Activated CD8-positive, alpha-beta memory T cell treated with anti-CD3 and anti-CD28 coated beads, Interleukin-2, amount 50 U/mL, for 48 hours (primary cell): ENCODE results near the gene LCP1.
A peak's percentile ranks its signal among the peaks of the same experiment; 100 is the strongest.
"Not testable (repeated sequence)": the region's sequence is repeated elsewhere in the genome, so short reads cannot be mapped to it uniquely, and the experiment has no call there.

Experiments used
- DNase-seq: peaks from one replicate; pipeline ENCODE4 v3.0.0-alpha.2; 2020

Gene LCP1

DNA sequence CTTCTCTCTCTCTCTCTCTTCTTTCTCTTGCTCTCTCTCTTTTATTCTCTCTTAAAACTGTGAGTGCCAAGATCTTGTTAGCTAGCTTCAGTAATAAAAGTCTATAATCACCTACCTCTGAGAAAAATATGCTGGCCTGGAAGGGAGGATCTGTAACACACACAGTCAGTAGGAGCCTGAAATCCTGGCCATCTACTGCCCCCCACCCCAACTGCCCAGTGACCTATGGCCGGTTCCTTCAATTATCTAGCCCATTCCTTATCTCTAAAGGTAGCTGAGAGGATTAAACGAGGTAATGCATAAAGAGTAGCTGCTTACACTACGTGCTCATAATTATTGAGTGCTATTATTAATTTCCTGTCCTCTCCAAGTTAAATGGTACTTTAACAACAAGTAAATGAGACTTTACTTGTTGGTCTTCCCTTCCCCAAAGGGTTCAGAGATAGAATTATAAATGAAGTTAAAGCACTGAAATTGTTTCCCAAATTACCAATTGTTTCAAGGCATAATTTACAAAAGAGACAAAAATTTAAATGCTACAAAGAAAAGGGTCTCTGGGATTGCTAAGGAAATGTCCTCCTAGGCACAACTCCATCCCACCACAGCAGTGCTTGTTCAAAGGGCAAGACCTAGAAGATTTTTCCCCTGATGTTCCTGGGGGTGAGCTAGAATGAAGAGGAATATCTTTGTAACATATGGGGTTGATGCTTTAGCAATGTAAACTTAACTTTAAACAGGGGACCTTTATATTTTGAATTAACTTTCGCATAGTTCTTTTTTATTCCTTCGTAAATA, 1.8 kb downstream of the LCP1 start:
- no peak for DNase-seq

DNA sequence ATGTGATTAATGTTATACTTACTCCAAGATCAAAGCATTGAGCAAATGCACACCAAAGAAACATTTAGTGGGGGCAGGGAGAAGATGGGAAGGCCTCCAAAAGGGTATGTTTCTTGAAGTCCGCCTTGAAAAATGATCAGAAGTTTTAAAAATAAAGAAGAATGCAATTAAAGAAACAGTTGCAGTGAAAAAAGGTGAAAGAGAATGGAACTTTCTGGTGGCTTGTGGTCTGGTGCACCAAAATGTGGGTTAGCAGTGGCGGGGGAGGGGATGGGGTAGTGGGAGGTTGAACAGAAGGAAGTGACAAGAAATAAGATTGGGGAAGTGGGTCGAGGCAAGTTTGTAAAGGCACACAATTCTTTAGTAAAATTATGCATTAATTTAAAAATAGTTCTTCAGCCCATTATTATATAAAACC, 2.5 kb downstream of the LCP1 start:
- DNase-seq: peak; percentile 80

- DNase-seq: no peak
Observed at GRCh38 chr13:46178821-46179220, 3.2 kb downstream of the LCP1 start.

GRCh38 chr13:46178143-46178542, 3.8 kb downstream of the LCP1 start:
- DNase-seq: no peak

GRCh38 chr13:46176756-46177155, 5.2 kb downstream of the LCP1 start:
- no peak for DNase-seq

DNA sequence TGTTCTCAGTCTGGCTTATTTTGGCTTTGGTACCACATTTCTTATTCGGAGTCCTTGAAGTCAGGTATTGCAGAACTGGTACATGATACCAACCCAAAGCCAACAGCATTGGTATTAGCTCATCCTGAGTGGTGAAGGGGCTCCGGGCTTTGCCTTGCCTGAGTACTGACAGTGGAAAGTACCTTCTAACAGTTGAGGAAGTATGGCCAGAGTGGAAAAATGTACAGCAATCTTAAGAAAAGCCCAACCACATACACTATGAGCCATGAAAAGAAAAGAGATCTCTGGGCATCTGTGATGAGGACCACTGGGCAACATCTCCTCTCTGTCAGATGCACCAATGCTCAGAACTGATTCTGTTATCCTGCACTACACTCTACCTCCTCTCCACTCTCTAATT, 8.3 kb downstream of the LCP1 start:
- no peak for DNase-seq

GRCh38 chr13:46172531-46172991, 9.4 kb downstream of the LCP1 start:
- no peak for DNase-seq

- no peak for DNase-seq
Observed at GRCh38 chr13:46171739-46172138, 10.2 kb downstream of the LCP1 start.

GRCh38 chr13:46171217-46171616, 10.8 kb downstream of the LCP1 start:
- no peak for DNase-seq

DNA sequence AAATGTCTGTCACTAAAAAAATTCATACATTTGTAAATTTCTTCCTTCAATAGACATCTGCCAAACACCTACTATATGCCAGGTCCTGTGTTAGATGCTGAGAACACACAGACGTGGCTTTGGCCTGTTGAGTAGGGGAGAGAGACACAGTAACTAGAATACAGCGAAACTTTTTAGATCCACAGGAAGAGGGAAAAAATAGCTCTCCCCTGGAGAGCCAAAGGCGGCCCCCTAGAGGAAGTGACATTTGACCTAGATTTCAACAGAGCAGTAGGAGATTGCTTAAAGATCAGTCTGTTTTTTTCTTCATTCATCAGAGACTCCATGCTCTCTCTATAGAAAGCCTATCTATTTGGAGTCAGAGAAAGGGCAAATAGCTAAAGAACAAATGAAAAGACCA, 11.3 kb downstream of the LCP1 start:
- DNase-seq: no peak

GRCh38 chr13:46170268-46170667, 11.7 kb downstream of the LCP1 start:
- no peak for DNase-seq

DNA sequence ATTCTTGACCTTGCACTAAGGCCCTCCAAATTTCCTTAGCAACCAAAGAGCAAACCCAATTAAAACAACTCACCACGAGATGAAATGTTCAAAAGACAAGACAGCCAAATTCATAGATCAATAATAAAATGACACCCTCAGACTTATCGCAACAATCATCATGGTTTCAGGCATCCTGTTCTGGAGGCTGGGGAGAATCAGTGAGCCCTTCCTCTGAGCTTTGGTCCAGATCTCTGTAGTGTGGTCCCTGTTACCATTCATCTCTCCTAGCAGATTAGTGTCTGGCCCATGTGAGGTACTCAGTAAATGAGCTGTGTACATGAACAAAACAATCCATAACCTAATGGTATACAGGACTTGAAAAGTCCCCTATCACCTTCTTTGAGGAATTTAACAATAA, 12.2 kb downstream of the LCP1 start:
- DNase-seq: no peak

GRCh38 chr13:46168783-46169182, 13.2 kb downstream of the LCP1 start:
- DNase-seq: no peak

DNA sequence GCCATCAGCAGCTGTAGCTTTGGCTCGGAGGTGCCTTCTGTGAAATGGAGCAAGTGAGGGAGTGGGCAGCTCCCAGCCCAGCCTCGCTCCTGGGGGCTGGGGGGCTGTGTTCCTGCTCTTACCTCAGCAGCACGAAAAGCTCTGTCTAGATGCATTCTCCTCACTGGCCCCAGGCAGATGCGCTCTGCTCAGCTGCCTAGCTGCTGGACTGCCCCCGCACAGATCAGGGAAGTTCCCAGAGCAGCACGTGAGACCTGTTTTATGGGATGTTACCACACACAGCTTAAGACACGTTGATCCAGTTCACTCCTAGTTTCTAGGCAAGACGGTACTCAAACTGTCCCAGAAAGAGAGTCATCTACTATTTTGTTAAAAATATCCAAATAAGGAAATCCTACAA, 13.6 kb downstream of the LCP1 start:
- no peak for DNase-seq

GRCh38 chr13:46166947-46167610, 14.9 kb downstream of the LCP1 start:
- DNase-seq: no peak

GRCh38 chr13:46166224-46166584, 15.8 kb downstream of the LCP1 start:
- DNase-seq: no peak

DNA sequence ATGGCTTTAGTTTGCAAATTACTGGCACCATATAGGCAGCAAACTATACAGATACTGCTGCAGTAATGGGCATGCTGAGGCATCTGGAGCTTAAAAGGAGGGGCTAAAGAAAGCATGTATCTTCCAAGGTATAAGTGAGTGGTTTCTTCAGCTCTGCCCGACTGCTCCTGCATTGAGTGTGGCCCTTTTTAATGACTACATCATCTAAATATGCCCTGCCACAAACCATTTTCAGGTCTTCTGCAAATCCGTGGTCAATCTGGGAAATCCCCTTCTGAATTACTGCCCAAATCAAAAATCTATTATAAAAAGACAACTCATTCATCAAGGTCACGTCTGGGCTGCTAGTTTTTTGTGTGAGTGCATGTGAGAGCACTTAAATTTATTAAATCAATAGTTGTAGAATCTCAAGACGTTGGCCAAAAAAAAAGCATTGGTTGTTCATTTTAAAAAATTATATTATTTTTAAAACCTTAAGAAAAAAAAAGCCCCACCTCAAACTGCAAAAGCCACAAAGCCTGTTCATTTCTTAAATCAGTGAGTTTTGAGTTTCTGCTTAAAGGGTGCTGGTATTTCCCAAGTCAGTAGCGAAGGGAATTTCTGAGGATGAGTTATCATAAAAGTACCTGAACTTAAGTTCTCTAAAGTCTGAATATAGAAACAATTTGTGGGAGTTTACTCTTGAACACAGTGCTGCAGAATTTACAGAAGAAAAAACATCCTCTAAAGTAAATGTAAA, 16.3 kb downstream of the LCP1 start:
- no peak for DNase-seq

- DNase-seq: no peak
Observed at GRCh38 chr13:46164661-46165060, 17.3 kb downstream of the LCP1 start.

GRCh38 chr13:46162741-46163140, 19.2 kb downstream of the LCP1 start:
- not testable (repeated sequence) for DNase-seq

GRCh38 chr13:46160471-46161066, 21.4 kb downstream of the LCP1 start:
- peak; percentile 47 for DNase-seq

- no peak for DNase-seq
Observed at GRCh38 chr13:46160065-46160464, 21.9 kb downstream of the LCP1 start.

GRCh38 chr13:46158983-46159382, 23.0 kb downstream of the LCP1 start:
- no peak for DNase-seq

DNA sequence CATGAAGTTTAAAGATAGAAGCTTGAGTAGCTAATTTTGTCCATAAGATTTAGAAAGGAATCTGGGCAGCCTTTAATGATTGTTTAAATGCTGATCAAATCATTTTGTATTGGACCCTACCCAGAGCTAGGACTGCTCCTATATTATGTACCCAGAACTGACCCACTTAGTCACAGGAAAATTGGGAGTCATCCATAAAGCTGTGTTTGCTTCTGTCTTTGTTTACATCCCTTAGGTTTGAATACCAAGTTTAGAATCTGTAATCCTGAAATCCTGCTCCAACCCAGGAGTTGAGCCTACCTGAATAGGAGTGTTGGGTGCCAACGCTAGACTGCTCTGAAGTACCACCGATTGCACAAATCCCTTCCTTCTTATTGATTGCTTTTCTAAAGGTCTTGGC, 23.8 kb downstream of the LCP1 start:
- no peak for DNase-seq
